Uterus (tissue), 4 donors: Measurements from ENCODE around the gene DLG3. TPM values are rescaled to one million over a fixed set of nuclear protein-coding genes. Genes with fewer than 3 reads are reported as not detected.

ENCODE experiments used
- DNase-seq, 2 donors: peaks; one replicate each; pipeline ENCODE4 v3.0.0-alpha.2; 2019 to 2020
- H3K27ac ChIP-seq, 2 donors: fragments of 200-600 bp; sonication (generic); 1 replicate in 1 of 2; 2 replicates in 1 of 2; pipeline ENCODE4 v1.5.1; 2016 to 2018
- H3K27me3 ChIP-seq, 2 donors: fragments of 200-600 bp; sonication (generic); one replicate each; pipeline ENCODE4 v1.5.1; 2018 to 2019; ENCODE audit warnings: control low read depth in 1 of 2
- H3K36me3 ChIP-seq, 2 donors: fragments of 200-600 bp; sonication (generic); one replicate each; pipeline ENCODE4 v1.5.1; 2019; ENCODE audit warnings: control low read depth in 1 of 2
- H3K4me1 ChIP-seq, 2 donors: fragments of 200-600 bp; sonication (generic); one replicate each; pipeline ENCODE4 v1.5.1; 2018 to 2019; ENCODE audit warnings: control low read depth in 1 of 2
- H3K4me3 ChIP-seq, 2 donors: fragments of 200-600 bp; sonication (generic); 1 replicate in 1 of 2; 2 replicates in 1 of 2; pipeline ENCODE4 v1.5.1; 2018 to 2019; ENCODE audit warnings: mild to moderate bottlenecking in 1 of 2
- H3K9me3 ChIP-seq, 2 donors: fragments of 200-600 bp; sonication (generic); one replicate each; pipeline ENCODE4 v1.5.1; 2019; ENCODE audit warnings: control low read depth in 1 of 2
- POLR2A ChIP-seq, 2 donors: fragments of 450-650 bp; IDR thresholded peaks; one replicate each; pipeline ENCODE4 v1.6.1; 2016; ENCODE audit warnings: antibody characterized with exemption in 2 of 2, mild to moderate bottlenecking in 1 of 2, moderate library complexity in 1 of 2
- intact Hi-C: fragments of 100-400 bp; cut with DNase I; formaldehyde crosslinking; loops from one replicate; pipeline ENCODE4 v1.15.1; 2023; ENCODE audit warnings: low total_unique reads
- total RNA-seq, 4 donors: library from RNA; depleted of rRNA in 3 of 4; stranded (reverse); fragments of >200 nt in 3 of 4; gene quantifications; one replicate each; pipeline versions ENCODE4 v1.1.0 to v1.2.4, GENCODE V29; 2014 to 2023
- TF ChIP-seq, protein P1 (sequence below), 4 experiments: fragments of 200-600 bp in 2 of 4; fragments of 450-650 bp in 2 of 4; sonication (generic) in 2 of 4; IDR thresholded peaks; one replicate each; pipeline ENCODE4 v1.5.1; 2016 to 2019; ENCODE audit warnings: antibody characterized with exemption in 4 of 4, mild to moderate bottlenecking in 2 of 4, moderate library complexity in 1 of 4
- donor health status: DM: yes; HTN: yes; CAD: no.

Gene DLG3
- total RNA-seq, 4 donors from 2014 or later: 4.9 to 72.6 (median 33.5) TPM

DNA sequence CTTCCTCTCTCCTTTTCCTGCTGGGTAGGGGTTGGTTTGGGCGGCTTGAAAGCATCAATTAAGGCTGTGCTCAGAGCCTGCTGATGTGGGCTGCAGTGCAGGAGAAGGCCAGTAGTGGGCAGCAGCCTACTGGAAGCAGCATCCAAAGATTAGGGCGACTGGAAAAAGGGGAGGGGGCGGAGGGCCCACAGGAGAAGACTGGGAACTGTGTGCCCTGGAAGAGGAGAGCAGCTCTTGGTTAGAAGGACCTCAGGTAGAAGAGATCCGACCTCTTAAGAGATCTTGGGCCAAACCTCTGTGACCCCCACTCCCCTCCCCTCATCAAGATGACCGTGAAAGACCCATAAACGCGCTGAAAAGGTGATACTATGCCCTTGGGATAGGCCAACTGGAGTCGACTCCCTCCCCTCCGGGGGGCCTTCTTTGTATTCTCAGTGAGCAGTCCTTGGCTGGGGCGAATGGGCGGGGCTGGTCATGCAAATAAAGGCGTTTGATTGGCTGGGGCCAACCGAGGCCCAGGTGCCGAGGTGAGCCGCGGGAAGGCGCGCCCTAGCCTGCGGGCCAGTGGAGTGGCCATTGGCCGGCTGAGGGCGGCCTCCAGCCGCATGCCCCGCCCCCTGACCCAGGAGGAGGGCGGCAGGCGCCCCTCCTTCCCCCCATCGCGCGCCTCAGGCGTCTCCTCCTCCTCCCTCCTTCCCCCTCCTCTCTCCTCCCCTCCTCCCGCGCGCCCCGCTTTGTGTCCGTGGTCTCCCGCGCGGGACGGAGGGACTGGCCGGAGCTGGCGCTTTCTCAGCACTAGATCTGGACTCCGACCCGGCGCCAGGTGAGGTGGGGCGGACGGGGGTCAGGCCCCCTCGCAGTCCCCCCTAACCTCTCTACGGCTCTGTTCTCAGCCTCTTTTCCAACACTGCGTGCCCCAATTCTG is 10.1 kb downstream of the DLG3 start:
- DNase-seq: peak; percentile 69 to 75
- no peak for TF ChIP-seq POLR2A (IDR thresholded peaks at IDR 0.05)
- TF ChIP-seq, protein P1, sequence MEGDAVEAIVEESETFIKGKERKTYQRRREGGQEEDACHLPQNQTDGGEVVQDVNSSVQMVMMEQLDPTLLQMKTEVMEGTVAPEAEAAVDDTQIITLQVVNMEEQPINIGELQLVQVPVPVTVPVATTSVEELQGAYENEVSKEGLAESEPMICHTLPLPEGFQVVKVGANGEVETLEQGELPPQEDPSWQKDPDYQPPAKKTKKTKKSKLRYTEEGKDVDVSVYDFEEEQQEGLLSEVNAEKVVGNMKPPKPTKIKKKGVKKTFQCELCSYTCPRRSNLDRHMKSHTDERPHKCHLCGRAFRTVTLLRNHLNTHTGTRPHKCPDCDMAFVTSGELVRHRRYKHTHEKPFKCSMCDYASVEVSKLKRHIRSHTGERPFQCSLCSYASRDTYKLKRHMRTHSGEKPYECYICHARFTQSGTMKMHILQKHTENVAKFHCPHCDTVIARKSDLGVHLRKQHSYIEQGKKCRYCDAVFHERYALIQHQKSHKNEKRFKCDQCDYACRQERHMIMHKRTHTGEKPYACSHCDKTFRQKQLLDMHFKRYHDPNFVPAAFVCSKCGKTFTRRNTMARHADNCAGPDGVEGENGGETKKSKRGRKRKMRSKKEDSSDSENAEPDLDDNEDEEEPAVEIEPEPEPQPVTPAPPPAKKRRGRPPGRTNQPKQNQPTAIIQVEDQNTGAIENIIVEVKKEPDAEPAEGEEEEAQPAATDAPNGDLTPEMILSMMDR (IDR thresholded peaks at IDR 0.05): peak; percentile 51 to 77 (median 66)

DNA sequence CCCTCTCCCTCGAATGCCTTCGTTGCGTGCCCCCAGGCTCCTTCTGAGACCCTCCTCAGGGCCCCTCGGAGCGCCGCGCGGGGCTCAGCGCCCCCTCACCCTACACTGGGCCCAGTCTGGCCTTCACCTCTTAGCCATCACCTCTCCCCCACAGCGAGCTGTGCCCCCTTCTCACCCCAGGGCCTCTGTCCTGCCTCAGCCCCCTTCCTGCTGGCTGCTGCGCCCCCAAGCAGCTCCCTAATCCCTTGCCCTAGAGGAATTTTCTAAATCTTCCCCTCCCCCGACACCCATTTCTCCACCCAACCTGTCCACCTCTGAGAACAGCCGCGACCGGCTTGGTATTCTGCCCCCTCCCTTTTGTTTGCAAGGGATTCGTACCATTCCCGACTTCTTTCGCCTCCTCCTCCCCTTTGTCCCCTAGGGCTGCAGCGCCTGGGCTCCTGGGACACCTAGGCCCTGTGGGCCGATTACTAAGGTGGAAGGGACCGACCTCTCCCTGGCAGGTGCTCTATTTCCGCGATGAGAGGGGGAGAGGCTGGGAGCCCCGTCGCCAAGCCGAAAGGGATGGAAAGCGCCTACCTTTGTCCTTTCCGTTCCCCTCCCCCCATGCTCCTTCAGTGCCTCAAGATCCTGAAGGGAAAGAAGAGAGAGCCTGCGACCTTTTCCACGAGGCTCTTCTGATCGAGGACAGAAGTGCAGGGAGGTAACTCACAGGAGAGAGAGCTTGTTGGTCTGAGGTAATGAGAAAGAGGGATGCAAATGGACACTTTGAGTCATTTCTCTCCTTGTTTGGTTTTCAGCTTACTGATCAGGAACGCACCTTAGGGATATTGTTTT is 10.9 kb downstream of the DLG3 start:
- TF ChIP-seq, protein P1 (IDR thresholded peaks at IDR 0.05): no peak
- TF ChIP-seq POLR2A (IDR thresholded peaks at IDR 0.05): no peak
- H3K4me3 ChIP-seq: peak overlapping the region; percentile 53 to 54
- no peaks in the 10 kb centered on the region for H3K9me3 ChIP-seq
- H3K27ac ChIP-seq: peak overlapping the region; percentile 82 to 83
- no peaks in the 10 kb centered on the region for H3K4me1 ChIP-seq
- intact Hi-C loops: no loop called here
- DNase-seq: no peak
- no peaks in the 10 kb centered on the region for H3K36me3 ChIP-seq
- no peaks in the 10 kb centered on the region for H3K27me3 ChIP-seq

More for the DNA sequence above, 10.1 kb downstream of the DLG3 start:
- Histone ChIP-seq H3K36me3 (no peaks in the 10 kb centered on the region), H3K27me3 (no peaks in the 10 kb centered on the region), H3K9me3 (no peaks in the 10 kb centered on the region), H3K4me1 (no peaks in the 10 kb centered on the region), H3K4me3 (peak overlapping the region; percentile 53 to 54), H3K27ac (peak overlapping the region; percentile 82 to 83)
- intact Hi-C loops: no loop called here

DNA sequence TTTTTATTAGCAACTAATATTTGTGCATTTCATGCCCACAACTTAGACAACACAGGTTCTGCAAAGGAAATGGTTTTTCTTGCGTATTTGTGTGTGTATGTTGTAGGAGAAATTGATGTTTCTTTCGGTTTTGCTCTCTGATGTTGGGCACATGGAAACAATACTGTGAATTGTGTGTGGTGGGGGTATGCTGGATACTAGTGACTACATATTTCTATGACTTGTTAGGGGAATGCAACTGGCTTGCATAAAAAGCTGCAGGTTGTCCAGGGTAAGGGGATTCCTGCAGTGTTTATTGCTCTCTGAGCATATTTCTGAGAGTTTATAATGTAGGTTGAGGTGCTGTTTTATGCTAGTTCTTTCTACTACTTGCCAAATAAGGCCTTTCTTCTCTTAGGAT is 11.6 kb downstream of the DLG3 start:
- Histone ChIP-seq H3K27me3 (no peaks in the 10 kb centered on the region), H3K27ac (peak overlapping the region in 1 of 2 donors; percentile 82), H3K9me3 (no peaks in the 10 kb centered on the region), H3K4me3 (peak overlapping the region in 1 of 2 donors; percentile 53), H3K4me1 (no peaks in the 10 kb centered on the region), H3K36me3 (no peaks in the 10 kb centered on the region)
- intact Hi-C loops: no loop called here
- no peak for DNase-seq
- TF ChIP-seq, protein P1 (IDR thresholded peaks at IDR 0.05): no peak
- no peak for TF ChIP-seq POLR2A (IDR thresholded peaks at IDR 0.05)

DNA sequence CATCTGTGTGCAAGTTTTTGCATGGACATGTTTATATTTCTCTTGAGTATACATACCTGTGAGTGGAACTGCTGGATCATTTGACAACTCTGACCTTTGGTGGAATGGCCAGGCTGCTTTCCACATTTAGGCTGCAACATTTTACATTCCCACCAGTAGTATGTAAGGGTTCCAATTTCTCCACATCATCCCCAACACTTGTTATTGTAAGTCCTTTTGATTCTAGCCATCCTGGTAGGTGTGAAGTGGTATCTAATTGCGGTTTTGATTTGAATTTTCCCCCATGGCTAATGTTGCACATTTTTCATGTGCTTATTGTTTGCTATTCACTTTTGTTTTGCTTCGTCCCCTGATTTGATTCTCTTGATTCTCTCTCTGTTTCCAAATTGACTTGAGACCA is 16.4 kb downstream of the DLG3 start:
- TF ChIP-seq POLR2A (IDR thresholded peaks at IDR 0.05): no peak
- TF ChIP-seq, protein P1 (IDR thresholded peaks at IDR 0.05): no peak
- H3K9me3 ChIP-seq: no peaks in the 10 kb centered on the region
- no peaks in the 10 kb centered on the region for H3K27me3 ChIP-seq
- no peaks in the 10 kb centered on the region for H3K4me1 ChIP-seq
- H3K27ac ChIP-seq: no peak overlapping the region
- no peaks in the 10 kb centered on the region for H3K36me3 ChIP-seq
- intact Hi-C loops: no loop called here
- no peak overlapping the region for H3K4me3 ChIP-seq
- DNase-seq: no peak
